ENCODE measurements around the gene FOXN3.

DNA sequence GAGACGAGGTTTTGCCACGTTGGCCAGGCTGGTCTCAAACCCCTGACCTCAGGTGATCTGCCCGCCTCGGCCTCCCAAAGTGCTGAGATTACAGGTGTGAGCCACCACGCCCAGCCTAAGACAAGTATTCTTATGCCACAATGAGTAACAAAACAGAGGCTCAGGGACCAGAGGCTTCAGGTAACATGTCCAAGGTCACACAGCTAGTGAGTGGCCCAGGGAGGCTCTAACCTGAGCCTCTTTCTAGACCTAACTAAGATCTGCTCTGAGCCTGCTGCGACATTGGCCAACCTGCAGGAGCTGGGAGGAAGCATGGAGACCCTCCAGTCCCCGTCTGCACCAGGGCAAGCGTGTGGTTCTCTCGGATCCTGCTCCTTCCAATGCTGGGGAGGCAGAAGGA, 77.9 kb downstream of the FOXN3 start:
- TF ChIP-seq GABPA (IDR thresholded peaks at IDR 0.05; ENCODE audit: low read depth) (no peak), POLR2AphosphoS5 (IDR thresholded peaks at IDR 0.05; ENCODE audit: low read depth) (no peak)
- TF ChIP-seq, protein P1, sequence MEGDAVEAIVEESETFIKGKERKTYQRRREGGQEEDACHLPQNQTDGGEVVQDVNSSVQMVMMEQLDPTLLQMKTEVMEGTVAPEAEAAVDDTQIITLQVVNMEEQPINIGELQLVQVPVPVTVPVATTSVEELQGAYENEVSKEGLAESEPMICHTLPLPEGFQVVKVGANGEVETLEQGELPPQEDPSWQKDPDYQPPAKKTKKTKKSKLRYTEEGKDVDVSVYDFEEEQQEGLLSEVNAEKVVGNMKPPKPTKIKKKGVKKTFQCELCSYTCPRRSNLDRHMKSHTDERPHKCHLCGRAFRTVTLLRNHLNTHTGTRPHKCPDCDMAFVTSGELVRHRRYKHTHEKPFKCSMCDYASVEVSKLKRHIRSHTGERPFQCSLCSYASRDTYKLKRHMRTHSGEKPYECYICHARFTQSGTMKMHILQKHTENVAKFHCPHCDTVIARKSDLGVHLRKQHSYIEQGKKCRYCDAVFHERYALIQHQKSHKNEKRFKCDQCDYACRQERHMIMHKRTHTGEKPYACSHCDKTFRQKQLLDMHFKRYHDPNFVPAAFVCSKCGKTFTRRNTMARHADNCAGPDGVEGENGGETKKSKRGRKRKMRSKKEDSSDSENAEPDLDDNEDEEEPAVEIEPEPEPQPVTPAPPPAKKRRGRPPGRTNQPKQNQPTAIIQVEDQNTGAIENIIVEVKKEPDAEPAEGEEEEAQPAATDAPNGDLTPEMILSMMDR (IDR thresholded peaks at IDR 0.05; ENCODE audit: insufficient read depth, low read length) = no peak
- TF ChIP-seq, protein P2, sequence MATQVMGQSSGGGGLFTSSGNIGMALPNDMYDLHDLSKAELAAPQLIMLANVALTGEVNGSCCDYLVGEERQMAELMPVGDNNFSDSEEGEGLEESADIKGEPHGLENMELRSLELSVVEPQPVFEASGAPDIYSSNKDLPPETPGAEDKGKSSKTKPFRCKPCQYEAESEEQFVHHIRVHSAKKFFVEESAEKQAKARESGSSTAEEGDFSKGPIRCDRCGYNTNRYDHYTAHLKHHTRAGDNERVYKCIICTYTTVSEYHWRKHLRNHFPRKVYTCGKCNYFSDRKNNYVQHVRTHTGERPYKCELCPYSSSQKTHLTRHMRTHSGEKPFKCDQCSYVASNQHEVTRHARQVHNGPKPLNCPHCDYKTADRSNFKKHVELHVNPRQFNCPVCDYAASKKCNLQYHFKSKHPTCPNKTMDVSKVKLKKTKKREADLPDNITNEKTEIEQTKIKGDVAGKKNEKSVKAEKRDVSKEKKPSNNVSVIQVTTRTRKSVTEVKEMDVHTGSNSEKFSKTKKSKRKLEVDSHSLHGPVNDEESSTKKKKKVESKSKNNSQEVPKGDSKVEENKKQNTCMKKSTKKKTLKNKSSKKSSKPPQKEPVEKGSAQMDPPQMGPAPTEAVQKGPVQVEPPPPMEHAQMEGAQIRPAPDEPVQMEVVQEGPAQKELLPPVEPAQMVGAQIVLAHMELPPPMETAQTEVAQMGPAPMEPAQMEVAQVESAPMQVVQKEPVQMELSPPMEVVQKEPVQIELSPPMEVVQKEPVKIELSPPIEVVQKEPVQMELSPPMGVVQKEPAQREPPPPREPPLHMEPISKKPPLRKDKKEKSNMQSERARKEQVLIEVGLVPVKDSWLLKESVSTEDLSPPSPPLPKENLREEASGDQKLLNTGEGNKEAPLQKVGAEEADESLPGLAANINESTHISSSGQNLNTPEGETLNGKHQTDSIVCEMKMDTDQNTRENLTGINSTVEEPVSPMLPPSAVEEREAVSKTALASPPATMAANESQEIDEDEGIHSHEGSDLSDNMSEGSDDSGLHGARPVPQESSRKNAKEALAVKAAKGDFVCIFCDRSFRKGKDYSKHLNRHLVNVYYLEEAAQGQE (IDR thresholded peaks at IDR 0.05; ENCODE audit: insufficient replicate concordance, low read depth) = no peak

All from HL-60 (cell line).